ENCODE results near the gene SNTB2. TPM values are rescaled to one million over a fixed set of nuclear protein-coding genes. Genes with fewer than 3 reads are reported as not detected.
A peak's percentile ranks its signal among the peaks of the same experiment; 100 is the strongest.
"Not testable (repeated sequence)": the region's sequence is repeated elsewhere in the genome, so short reads cannot be mapped to it uniquely, and the experiment has no call there.

Gene SNTB2
- total RNA-seq, 2 experiments from 2014 or later = 11.8 to 13.0 TPM

GRCh38 chr16:69277413-69277812 lies 90.4 kb downstream of the SNTB2 start:
- intact Hi-C loops (cut with micrococcal nuclease) = no loop called here
- no peak overlapping the region for H3K27ac Mint-ChIP-seq

GRCh38 chr16:69283851-69284250 lies 96.9 kb downstream of the SNTB2 start:
- intact Hi-C loops (cut with micrococcal nuclease) = no loop called here
- CTCF ChIA-PET = interaction anchor here (1.0 to 1.1 kb wide), 3 partner anchors 27 to 171 kb away, joined by 3 read pairs; no protein-coding TSS in a partner anchor
- no peak for ATAC-seq
- H3K4me1 Mint-ChIP-seq (ENCODE audit: low read depth) = peaks cover 3% of the 10 kb centered on the region
- POLR2A ChIA-PET = interaction anchor here (0.7 kb wide), 1 partner anchor 465 kb away, joined by 4 read pairs; no protein-coding TSS in a partner anchor
- H3K27me3 Mint-ChIP-seq = no peaks in the 10 kb centered on the region
- DNase-seq = no peak
- no peak overlapping the region for H3K27ac Mint-ChIP-seq
- H3K9me3 Mint-ChIP-seq = no peaks in the 10 kb centered on the region
- TF ChIP-seq, protein P1, sequence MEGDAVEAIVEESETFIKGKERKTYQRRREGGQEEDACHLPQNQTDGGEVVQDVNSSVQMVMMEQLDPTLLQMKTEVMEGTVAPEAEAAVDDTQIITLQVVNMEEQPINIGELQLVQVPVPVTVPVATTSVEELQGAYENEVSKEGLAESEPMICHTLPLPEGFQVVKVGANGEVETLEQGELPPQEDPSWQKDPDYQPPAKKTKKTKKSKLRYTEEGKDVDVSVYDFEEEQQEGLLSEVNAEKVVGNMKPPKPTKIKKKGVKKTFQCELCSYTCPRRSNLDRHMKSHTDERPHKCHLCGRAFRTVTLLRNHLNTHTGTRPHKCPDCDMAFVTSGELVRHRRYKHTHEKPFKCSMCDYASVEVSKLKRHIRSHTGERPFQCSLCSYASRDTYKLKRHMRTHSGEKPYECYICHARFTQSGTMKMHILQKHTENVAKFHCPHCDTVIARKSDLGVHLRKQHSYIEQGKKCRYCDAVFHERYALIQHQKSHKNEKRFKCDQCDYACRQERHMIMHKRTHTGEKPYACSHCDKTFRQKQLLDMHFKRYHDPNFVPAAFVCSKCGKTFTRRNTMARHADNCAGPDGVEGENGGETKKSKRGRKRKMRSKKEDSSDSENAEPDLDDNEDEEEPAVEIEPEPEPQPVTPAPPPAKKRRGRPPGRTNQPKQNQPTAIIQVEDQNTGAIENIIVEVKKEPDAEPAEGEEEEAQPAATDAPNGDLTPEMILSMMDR (IDR thresholded peaks at IDR 0.05) = no peak
- no peak overlapping the region for H3K4me3 Mint-ChIP-seq
- H3K36me3 Mint-ChIP-seq (ENCODE audit: low read depth) = no peaks in the 10 kb centered on the region

More at GRCh38 chr16:69277413-69277812, 90.4 kb downstream of the SNTB2 start:
- no peak for ATAC-seq
- no peak for DNase-seq
- CTCF ChIA-PET = interaction anchor here (0.7 to 2.0 kb wide), 3 partner anchors 10 to 1509 kb away, joined by 3 to 7 read pairs (median 4); no protein-coding TSS in a partner anchor
- POLR2A ChIA-PET = interaction anchor here (1.0 kb wide), 1 partner anchor 141 kb away, joined by 3 read pairs; no protein-coding TSS in a partner anchor
- no peaks in the 10 kb centered on the region for H3K9me3 Mint-ChIP-seq
- H3K36me3 Mint-ChIP-seq (ENCODE audit: low read depth) = no peaks in the 10 kb centered on the region
- no peaks in the 10 kb centered on the region for H3K27me3 Mint-ChIP-seq
- no peaks in the 10 kb centered on the region for H3K4me1 Mint-ChIP-seq (ENCODE audit: low read depth)
- TF ChIP-seq, protein P1 (IDR thresholded peaks at IDR 0.05) = no peak
- no peak overlapping the region for H3K4me3 Mint-ChIP-seq

- Mint-ChIP-seq H3K27ac (no peak overlapping the region), H3K4me1 (ENCODE audit: low read depth) (peaks cover 3% of the 10 kb centered on the region), H3K36me3 (ENCODE audit: low read depth) (no peaks in the 10 kb centered on the region), H3K4me3 (no peak overlapping the region), H3K27me3 (no peaks in the 10 kb centered on the region), H3K9me3 (no peaks in the 10 kb centered on the region)
- DNase-seq = no peak
- no peak for ATAC-seq
- intact Hi-C loops (cut with micrococcal nuclease) = loop anchor here (5.0 kb wide), 1 partner anchor 133 kb away; no protein-coding TSS in a partner anchor
- CTCF ChIA-PET = interaction anchor here (1.0 to 5.4 kb wide), 9 partner anchors 9 to 204 kb away, joined by 3 to 77 read pairs (median 5); no protein-coding TSS in a partner anchor
- TF ChIP-seq, protein P1 (IDR thresholded peaks at IDR 0.05) = no peak
- POLR2A ChIA-PET = interaction anchor here (0.7 to 1.6 kb wide), 2 partner anchors 153 to 341 kb away, joined by 3 to 4 read pairs; partner anchors contain the start of genes CHTF8 and UTP4
Measured at GRCh38 chr16:69285240-69285639, 98.3 kb downstream of the SNTB2 start.

DNA sequence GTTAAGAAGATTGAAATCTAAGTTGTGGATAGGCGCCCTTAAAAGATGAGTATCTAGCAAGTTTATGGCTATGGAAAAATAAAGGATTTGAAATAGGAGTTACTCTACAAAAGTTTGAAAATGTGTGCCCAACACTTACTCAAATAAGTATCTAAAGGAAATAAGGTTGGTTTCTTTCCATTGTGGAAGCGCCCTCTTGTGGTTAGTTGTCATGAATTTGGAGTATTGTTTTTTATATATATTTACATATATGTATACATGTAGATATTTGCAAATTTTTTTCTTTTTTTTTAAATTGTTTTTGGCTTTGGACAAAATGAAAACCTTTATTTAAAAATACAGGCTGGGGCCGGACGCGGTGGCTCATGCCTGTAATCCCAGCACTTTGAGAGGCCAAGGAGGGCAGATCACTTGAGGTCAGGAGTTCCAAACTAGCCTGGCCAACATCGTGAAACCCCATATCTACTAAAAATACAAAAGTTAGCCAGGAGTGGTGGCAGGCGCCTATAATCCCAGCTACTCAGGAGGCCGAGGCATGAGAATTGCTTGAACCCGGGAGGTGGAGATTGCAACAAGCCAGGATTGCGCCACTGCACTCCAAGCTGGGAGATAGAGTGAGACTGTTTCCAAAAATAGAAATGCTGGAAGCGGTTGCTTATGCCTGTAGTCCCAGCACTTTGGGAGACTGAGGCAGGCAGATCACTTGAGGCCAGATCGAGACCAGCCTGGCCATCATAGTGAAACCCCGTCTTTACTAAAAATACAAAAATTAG lies 100.2 kb downstream of the SNTB2 start:
- intact Hi-C loops (cut with micrococcal nuclease) = loop anchor here (5.0 kb wide), 1 partner anchor 135 kb away; no protein-coding TSS in a partner anchor
- DNase-seq (peak; percentile 55), ATAC-seq (peak; percentile 27)
- H3K27me3 Mint-ChIP-seq = no peaks in the 10 kb centered on the region
- H3K4me1 Mint-ChIP-seq (ENCODE audit: low read depth) = peaks cover 3% of the 10 kb centered on the region
- no peaks in the 10 kb centered on the region for H3K36me3 Mint-ChIP-seq (ENCODE audit: low read depth)
- no peaks in the 10 kb centered on the region for H3K9me3 Mint-ChIP-seq
- TF ChIP-seq, protein P1 (IDR thresholded peaks at IDR 0.05) = peak; percentile 86
- no peak overlapping the region for H3K4me3 Mint-ChIP-seq
- H3K27ac Mint-ChIP-seq = no peak overlapping the region
- ChIA-PET CTCF (interaction anchor here (0.7 to 5.4 kb wide), 13 partner anchors 8 to 136 kb away, joined by 3 to 77 read pairs (median 4); partner anchors contain the start of genes COG8, NIP7 and VPS4A), POLR2A (interaction anchor here (0.6 kb wide), 1 partner anchor 69 kb away, joined by 3 read pairs; no protein-coding TSS in a partner anchor)

GRCh38 chr16:69291657-69292056 lies 104.7 kb downstream of the SNTB2 start:
- H3K4me1 Mint-ChIP-seq (ENCODE audit: low read depth); H3K4me3 Mint-ChIP-seq; H3K27me3 Mint-ChIP-seq; POLR2A ChIA-PET; ATAC-seq; CTCF ChIA-PET; H3K27ac Mint-ChIP-seq; H3K9me3 Mint-ChIP-seq; DNase-seq; intact Hi-C loops (cut with micrococcal nuclease); H3K36me3 Mint-ChIP-seq (ENCODE audit: low read depth): not testable (repeated sequence)

Measured in activated CD8-positive, alpha-beta T cell treated with anti-CD3 and anti-CD28 coated beads for 36 hours (primary cell).